Psoas muscle (tissue), 8 donors: ENCODE measurements around the gene CEP72. TPM values are rescaled to one million over a fixed set of nuclear protein-coding genes. Genes with fewer than 3 reads are reported as not detected.
"Not testable (repeated sequence)": the region's sequence is repeated elsewhere in the genome, so short reads cannot be mapped to it uniquely, and the experiment has no call there.

Experiments
- ATAC-seq, 4 donors: fragments of 200-7000 bp; cut with Tn5 transposase; one replicate each; pipeline ENCODE4 v1.9.1; 2020; ENCODE audit warnings: moderate library complexity in 3 of 4, mild to moderate bottlenecking in 2 of 4
- DNase-seq, 2 donors: peaks; one replicate each; pipeline ENCODE4 v3.0.0-alpha.2; 2020
- H3K27ac ChIP-seq: fragments of 200-600 bp; one replicate; pipeline ENCODE4 v1.8.0; 2022
- H3K27me3 ChIP-seq, 3 donors: fragments of 200-600 bp in 1 of 3; one replicate each; pipeline versions ENCODE4 v1.6.1 to v1.8.0; 2013 to 2022; ENCODE audit warnings: low read length in 2 of 3, mild to moderate bottlenecking in 2 of 3, moderate library complexity in 1 of 3; ENCODE audit not compliant: insufficient read depth in 3 of 3
- H3K36me3 ChIP-seq, 2 donors: fragments of 200-600 bp in 1 of 2; one replicate each; pipeline versions ENCODE4 v1.6.1 to v1.8.0; 2013 to 2022; ENCODE audit warnings: low read depth in 1 of 2, mild to moderate bottlenecking in 1 of 2, moderate library complexity in 1 of 2; ENCODE audit not compliant: insufficient read depth in 1 of 2
- H3K4me1 ChIP-seq: fragments of 200-600 bp; one replicate; pipeline ENCODE4 v1.8.0; 2022
- H3K4me3 ChIP-seq: fragments of 200-600 bp; one replicate; pipeline ENCODE4 v1.8.0; 2022; ENCODE audit warnings: mild to moderate bottlenecking
- H3K9me3 ChIP-seq: fragments of 200-600 bp; one replicate; pipeline ENCODE4 v1.8.0; 2022
- WGBS, 3 donors: extraction: QIAGEN DNeasy Blood & Tissue Kit; methylation state at CpG; one replicate each; pipeline versions ENCODE4 v1.1.6 to v1.1.7; 2013; 5-methylcytosine and 5-hydroxymethylcytosine counted together
- intact Hi-C, 2 donors: fragments of 100-400 bp; cut with DNase I; formaldehyde crosslinking; loops; one replicate each; pipeline versions ENCODE4 v1.11.0 to v1.14.2; 2022
- polyA plus RNA-seq, 3 donors: library from polyadenylated mRNA; stranded (reverse); fragments of 200-250 nt; gene quantifications; one replicate each; pipeline ENCODE4 v1.2.3, GENCODE V29; 2013
- total RNA-seq, 4 donors: library from RNA; stranded (reverse); fragmentation: NEBNext Ultra II Directional in 2 of 4; extraction: Animal tissue kit (Norgen Biotek cat#: 25700) in 2 of 4; gene quantifications; one replicate each; pipeline versions ENCODE4 v1.2.1 to v1.2.4, GENCODE V29; 2021 to 2023
- TF ChIP-seq, protein P1 (sequence below): fragments of 200-600 bp; IDR thresholded peaks from one replicate; pipeline ENCODE4 v1.8.0; 2022; ENCODE audit warnings: antibody characterized with exemption
- donor health status: healthy with polysubstance abuse.
- donor health status: DM: no; HTN: no; CAD: no; lungs with moderate emphysema.
- donor health status: Bipolar disorder and iron deficiency.
- donor health status: healthy.
- donor health status: DM: yes; HTN: yes; CAD: no.
- donor health status: DM: no; HTN: no; CAD: no.
- donor health status: DM: no; HTN: no; CAD: no.
- donor health status: DM: yes; HTN: yes; CAD: no.

The CEP72 gene
- total and polyA plus RNA-seq, 7 donors = 0.43 to 2.4 (median 0.71) TPM

DNA sequence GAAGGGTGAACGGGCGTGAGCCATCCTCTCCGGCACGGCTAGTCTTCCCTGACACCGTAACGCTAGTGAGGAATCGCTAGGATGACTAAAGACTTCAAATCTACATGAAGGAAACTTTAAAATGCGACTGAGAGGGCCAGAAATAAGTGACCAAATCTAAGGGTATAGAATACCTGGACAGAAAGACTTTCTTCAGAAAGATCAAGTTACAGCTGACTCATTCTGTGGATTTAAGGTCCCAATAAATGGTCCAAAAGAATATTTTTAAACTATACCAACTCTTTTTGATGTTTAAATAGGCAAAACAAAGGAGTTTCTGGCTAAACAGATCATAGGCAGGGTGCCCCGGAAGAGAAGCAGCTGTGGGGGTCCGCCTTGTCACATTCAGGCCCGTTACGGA is 38.9 kb upstream of the CEP72 start:
- Histone ChIP-seq H3K27ac (no peak overlapping the region), H3K27me3 (peaks cover 0 to 39% (median 18%) of the 10 kb centered on the region in 3 donors), H3K36me3 (no peaks in the 10 kb centered on the region), H3K4me1 (no peaks in the 10 kb centered on the region), H3K4me3 (no peak overlapping the region), H3K9me3 (no peaks in the 10 kb centered on the region)
- TF ChIP-seq, protein P1, sequence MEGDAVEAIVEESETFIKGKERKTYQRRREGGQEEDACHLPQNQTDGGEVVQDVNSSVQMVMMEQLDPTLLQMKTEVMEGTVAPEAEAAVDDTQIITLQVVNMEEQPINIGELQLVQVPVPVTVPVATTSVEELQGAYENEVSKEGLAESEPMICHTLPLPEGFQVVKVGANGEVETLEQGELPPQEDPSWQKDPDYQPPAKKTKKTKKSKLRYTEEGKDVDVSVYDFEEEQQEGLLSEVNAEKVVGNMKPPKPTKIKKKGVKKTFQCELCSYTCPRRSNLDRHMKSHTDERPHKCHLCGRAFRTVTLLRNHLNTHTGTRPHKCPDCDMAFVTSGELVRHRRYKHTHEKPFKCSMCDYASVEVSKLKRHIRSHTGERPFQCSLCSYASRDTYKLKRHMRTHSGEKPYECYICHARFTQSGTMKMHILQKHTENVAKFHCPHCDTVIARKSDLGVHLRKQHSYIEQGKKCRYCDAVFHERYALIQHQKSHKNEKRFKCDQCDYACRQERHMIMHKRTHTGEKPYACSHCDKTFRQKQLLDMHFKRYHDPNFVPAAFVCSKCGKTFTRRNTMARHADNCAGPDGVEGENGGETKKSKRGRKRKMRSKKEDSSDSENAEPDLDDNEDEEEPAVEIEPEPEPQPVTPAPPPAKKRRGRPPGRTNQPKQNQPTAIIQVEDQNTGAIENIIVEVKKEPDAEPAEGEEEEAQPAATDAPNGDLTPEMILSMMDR = no peak
- intact Hi-C loops = no loop called here
- no peak for DNase-seq
- 85 to 89% (median 88%) methylated on average over 12 of the region's 12 CpGs for WGBS, 3 donors
- no peak for ATAC-seq

DNA sequence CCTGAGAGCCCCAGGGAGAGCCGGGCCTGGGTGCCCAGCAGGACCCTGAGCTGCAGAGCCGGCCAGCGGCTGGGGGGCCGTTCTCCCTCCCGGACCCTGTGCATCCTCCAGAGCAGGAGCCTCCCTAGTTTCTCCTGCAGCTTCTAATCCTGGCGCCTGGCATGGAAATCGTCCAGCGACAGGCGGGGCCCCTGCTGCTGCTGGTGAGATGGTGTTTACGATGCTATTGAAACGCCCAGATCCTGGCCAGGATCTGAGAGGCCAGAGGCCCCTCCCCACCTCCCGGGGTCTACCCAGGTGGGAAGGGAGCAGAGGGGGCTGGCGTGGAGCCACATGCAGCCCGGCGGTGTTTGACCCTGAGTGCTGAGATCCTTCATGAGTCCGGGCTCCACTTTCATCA is 38.2 kb upstream of the CEP72 start:
- TF ChIP-seq, protein P1 = no peak
- Histone ChIP-seq H3K4me3 (no peak overlapping the region), H3K4me1 (no peaks in the 10 kb centered on the region), H3K9me3 (no peaks in the 10 kb centered on the region), H3K36me3 (no peaks in the 10 kb centered on the region), H3K27ac (no peak overlapping the region), H3K27me3 (peaks cover 0 to 34% (median 17%) of the 10 kb centered on the region in 3 donors)
- intact Hi-C loops = no loop called here
- WGBS, 3 donors = 22 to 28% (median 26%) methylated on average over 14 to 16 of the region's 16 CpGs
- ATAC-seq (no peak), DNase-seq (no peak)

DNA sequence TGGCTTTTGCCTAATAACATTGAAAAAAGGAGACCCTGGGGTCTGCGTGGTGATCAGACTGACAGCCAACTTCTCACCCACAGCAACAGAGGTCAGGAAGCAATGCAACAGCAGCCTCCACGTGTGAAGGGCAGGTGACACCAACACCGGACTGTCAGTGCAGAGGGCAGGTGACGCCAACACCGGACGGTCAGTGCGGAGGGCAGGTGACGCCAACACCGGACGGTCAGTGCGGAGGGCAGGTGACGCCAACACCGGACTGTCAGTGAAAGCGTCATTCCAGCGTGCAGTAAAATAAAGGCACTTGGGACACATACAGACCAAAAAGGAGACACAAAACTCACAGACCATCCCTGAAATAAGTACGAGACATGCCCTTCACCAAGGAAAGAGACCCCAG is 37.2 kb upstream of the CEP72 start:
- 88 to 91% (median 89%) methylated on average over 16 of the region's 16 CpGs for WGBS, 3 donors
- H3K4me3 ChIP-seq = no peak overlapping the region
- no peaks in the 10 kb centered on the region for H3K9me3 ChIP-seq
- DNase-seq = no peak
- no peak for ATAC-seq
- H3K36me3 ChIP-seq = no peaks in the 10 kb centered on the region
- TF ChIP-seq, protein P1 = no peak
- H3K27ac ChIP-seq = no peak overlapping the region
- H3K4me1 ChIP-seq = no peaks in the 10 kb centered on the region
- intact Hi-C loops = no loop called here
- peaks cover 0 to 43% (median 14%) of the 10 kb centered on the region in 3 donors for H3K27me3 ChIP-seq

DNA sequence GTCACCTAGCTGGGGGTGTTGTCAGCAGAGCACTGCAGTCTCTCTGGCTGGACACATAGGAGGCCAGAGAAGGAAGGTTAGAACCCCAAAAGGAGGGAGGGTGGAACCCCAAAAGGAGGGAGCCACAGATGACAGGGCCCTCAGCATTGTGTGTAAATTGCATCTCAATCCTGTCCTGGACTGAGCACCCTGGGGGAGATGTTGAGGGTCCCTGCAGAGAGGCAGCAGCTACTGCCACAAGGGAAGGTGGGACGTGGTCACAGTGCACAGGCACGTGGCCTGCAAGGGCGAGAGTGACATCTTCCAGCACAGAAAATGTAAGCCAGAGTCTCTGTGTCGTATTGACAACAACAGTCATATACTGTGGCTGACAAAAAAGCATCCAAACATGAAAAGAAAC is 36.5 kb upstream of the CEP72 start:
- H3K27me3 ChIP-seq = peaks cover 0 to 48% (median 16%) of the 10 kb centered on the region in 3 donors
- WGBS, 3 donors = 64 to 73% (median 68%) methylated on average over 4 of the region's 4 CpGs

DNA sequence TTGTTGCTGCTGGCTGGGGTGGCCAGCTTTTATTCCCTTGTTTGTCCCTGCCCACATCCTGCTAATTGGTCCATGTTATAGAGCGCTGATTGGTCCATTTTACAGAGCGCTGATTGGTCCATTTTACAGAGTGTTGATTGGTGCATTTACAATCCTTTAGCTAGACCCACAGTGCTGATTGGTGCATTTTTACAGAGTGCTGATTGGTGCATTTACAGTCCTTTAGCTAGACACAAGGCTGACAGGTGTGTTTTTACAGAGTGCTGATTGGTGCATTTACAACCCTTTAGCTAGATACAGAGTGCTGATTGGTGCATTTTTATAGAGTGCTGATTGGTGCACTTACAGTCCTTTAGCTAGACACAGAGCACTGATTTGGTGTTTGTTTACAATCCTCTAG is 34.9 kb upstream of the CEP72 start:
- H3K36me3 ChIP-seq, H3K4me3 ChIP-seq, H3K27ac ChIP-seq, H3K9me3 ChIP-seq, H3K4me1 ChIP-seq, ATAC-seq, DNase-seq, intact Hi-C loops: not testable (repeated sequence)
- WGBS, 3 donors = 94 to 96% (median 95%) methylated on average over 2 of the region's 2 CpGs
- H3K27me3 ChIP-seq = peaks cover 0 to 45% (median 12%) of the 10 kb centered on the region in 3 donors

More for the DNA sequence above, 36.5 kb upstream of the CEP72 start:
- ATAC-seq (no peak), DNase-seq (no peak)
- Histone ChIP-seq H3K27ac (no peak overlapping the region), H3K36me3 (no peaks in the 10 kb centered on the region), H3K4me3 (no peak overlapping the region), H3K4me1 (no peaks in the 10 kb centered on the region), H3K9me3 (no peaks in the 10 kb centered on the region)
- TF ChIP-seq, protein P1 = no peak
- intact Hi-C loops = no loop called here
